NB4 (cell line): ENCODE data around the gene PIGZ.

Experiments used
- DNase-seq: peaks from one replicate; pipeline ENCODE4 v3.0.0; 2010; ENCODE audit warnings: low read depth
- H3K4me3 ChIP-seq: one replicate; pipeline ENCODE4 v1.5.1; 2011; ENCODE audit warnings: mild to moderate bottlenecking, low read depth, low read length, moderate library complexity
- CTCF ChIP-seq: IDR thresholded peaks from one replicate; pipeline ENCODE4 v1.5.1; 2012; ENCODE audit warnings: low read depth, low read length
- MAX ChIP-seq: IDR thresholded peaks from 2 replicates; pipeline ENCODE4 v1.6.1; 2011; ENCODE audit warnings: low read depth, low read length
- MYC ChIP-seq: IDR thresholded peaks from 2 replicates; pipeline ENCODE4 v1.6.1; 2011; ENCODE audit warnings: low read depth, low read length
- POLR2A ChIP-seq: IDR thresholded peaks from 2 replicates; pipeline ENCODE4 v1.6.1; 2011; ENCODE audit warnings: mild to moderate bottlenecking; ENCODE audit not compliant: insufficient read length; ENCODE audit errors: extremely low read depth

PIGZ gene

GRCh38 chr3:196992461-196993065, 23.9 kb upstream of the PIGZ start:
- DNase-seq: no peak
- TF ChIP-seq MAX (no peak), POLR2A (no peak), CTCF (no peak), MYC (no peak)
- no peak overlapping the region for H3K4me3 ChIP-seq

GRCh38 chr3:196991581-196992460, 23.2 kb upstream of the PIGZ start:
- TF ChIP-seq MYC (no peak), POLR2A (no peak), CTCF (no peak), MAX (no peak)
- H3K4me3 ChIP-seq: no peak overlapping the region
- no peak for DNase-seq

- H3K4me3 ChIP-seq: no peak overlapping the region
- no peak for DNase-seq
- TF ChIP-seq CTCF (no peak), MAX (no peak), POLR2A (no peak), MYC (no peak)
These were observed 22.0 kb upstream of the PIGZ start for GRCh38 chr3:196990601-196991007.

- no peak for DNase-seq
- H3K4me3 ChIP-seq: no peak overlapping the region
- TF ChIP-seq CTCF (no peak), POLR2A (no peak), MAX (no peak), MYC (no peak)
These were observed 21.2 kb upstream of the PIGZ start for GRCh38 chr3:196989721-196990262.

- H3K4me3 ChIP-seq: no peak overlapping the region
- DNase-seq: no peak
- TF ChIP-seq MAX (no peak), CTCF (no peak), POLR2A (no peak), MYC (no peak)
These were observed 19.8 kb upstream of the PIGZ start for GRCh38 chr3:196988241-196989029.
